ENCODE measurements around the gene GKN1.

- TF ChIP-seq, protein P1, sequence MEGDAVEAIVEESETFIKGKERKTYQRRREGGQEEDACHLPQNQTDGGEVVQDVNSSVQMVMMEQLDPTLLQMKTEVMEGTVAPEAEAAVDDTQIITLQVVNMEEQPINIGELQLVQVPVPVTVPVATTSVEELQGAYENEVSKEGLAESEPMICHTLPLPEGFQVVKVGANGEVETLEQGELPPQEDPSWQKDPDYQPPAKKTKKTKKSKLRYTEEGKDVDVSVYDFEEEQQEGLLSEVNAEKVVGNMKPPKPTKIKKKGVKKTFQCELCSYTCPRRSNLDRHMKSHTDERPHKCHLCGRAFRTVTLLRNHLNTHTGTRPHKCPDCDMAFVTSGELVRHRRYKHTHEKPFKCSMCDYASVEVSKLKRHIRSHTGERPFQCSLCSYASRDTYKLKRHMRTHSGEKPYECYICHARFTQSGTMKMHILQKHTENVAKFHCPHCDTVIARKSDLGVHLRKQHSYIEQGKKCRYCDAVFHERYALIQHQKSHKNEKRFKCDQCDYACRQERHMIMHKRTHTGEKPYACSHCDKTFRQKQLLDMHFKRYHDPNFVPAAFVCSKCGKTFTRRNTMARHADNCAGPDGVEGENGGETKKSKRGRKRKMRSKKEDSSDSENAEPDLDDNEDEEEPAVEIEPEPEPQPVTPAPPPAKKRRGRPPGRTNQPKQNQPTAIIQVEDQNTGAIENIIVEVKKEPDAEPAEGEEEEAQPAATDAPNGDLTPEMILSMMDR (IDR thresholded peaks at IDR 0.05) = no peak
- no peak for TF ChIP-seq POLR2A (IDR thresholded peaks at IDR 0.05)
Observed at GRCh38 chr2:68951899-68952298, 22.5 kb upstream of the GKN1 start.
